HepG2 (cell line): ENCODE results near the gene KIF5B. TPM values are rescaled to one million over a fixed set of nuclear protein-coding genes. Genes with fewer than 3 reads are reported as not detected.

Source experiments
- ARHGAP35 ChIP-seq: sonication (generic); formaldehyde crosslinking; IDR thresholded peaks from 2 replicates; pipeline ENCODE4 v1.9.0; 2022; ENCODE audit warnings: mild to moderate bottlenecking, inconsistent platforms, moderate library complexity, missing genetic modification reagents, borderline replicate concordance
- GATAD1 ChIP-seq: IDR thresholded peaks from 2 replicates; pipeline ENCODE4 v1.6.1; 2016; ENCODE audit warnings: missing genetic modification reagents, missing compliant biosample characterization
- GZF1 ChIP-seq: sonication (generic); formaldehyde crosslinking; IDR thresholded peaks from 2 replicates; pipeline ENCODE4 v1.5.1; 2020; ENCODE audit warnings: mild to moderate bottlenecking, missing genetic modification reagents
- HHEX ChIP-seq: IDR thresholded peaks from 2 replicates; pipeline ENCODE4 v1.6.1; 2016; ENCODE audit warnings: control low read depth
- HNF4A ChIP-seq: sonication (generic); formaldehyde crosslinking; IDR thresholded peaks from 2 replicates; pipeline ENCODE4 v1.4.0; 2020; ENCODE audit warnings: missing genetic modification reagents
- KDM5B ChIP-seq: sonication (generic); formaldehyde crosslinking; IDR thresholded peaks from 2 replicates; pipeline ENCODE4 v1.4.0; 2020; ENCODE audit warnings: missing genetic modification reagents, mild to moderate bottlenecking, borderline replicate concordance
- MEIS2 ChIP-seq: sonication (generic); formaldehyde crosslinking; IDR thresholded peaks from 2 replicates; pipeline ENCODE4 v1.9.0; 2021; ENCODE audit warnings: mild to moderate bottlenecking, missing genetic modification reagents
- MIXL1 ChIP-seq: IDR thresholded peaks from 2 replicates; pipeline ENCODE4 v1.6.1; 2016
- NFIC ChIP-seq: IDR thresholded peaks from 2 replicates; pipeline ENCODE4 v1.6.1; 2012; ENCODE audit warnings: mild to moderate bottlenecking, low read length, inconsistent platforms
- NR2C2 ChIP-seq: sonication (generic); formaldehyde crosslinking; IDR thresholded peaks from 2 replicates; pipeline ENCODE4 v1.4.0; 2020; ENCODE audit warnings: missing genetic modification reagents, mild to moderate bottlenecking, moderate library complexity, borderline replicate concordance
- RCOR2 ChIP-seq: IDR thresholded peaks from 2 replicates; pipeline ENCODE4 v1.6.1; 2016; ENCODE audit warnings: missing biosample characterization, missing genetic modification reagents
- SMARCE1 ChIP-seq: fragments of 450-650 bp; IDR thresholded peaks from 2 replicates; pipeline ENCODE4 v1.6.1; 2017; ENCODE audit warnings: borderline replicate concordance
- SOX5 ChIP-seq: IDR thresholded peaks from 2 replicates; pipeline ENCODE4 v1.6.1; 2016; ENCODE audit warnings: borderline replicate concordance
- TBX2 ChIP-seq: sonication (generic); formaldehyde crosslinking; IDR thresholded peaks from 2 replicates; pipeline ENCODE4 v1.5.0; 2020; ENCODE audit warnings: missing genetic modification reagents, mild to moderate bottlenecking, borderline replicate concordance
- ZBTB3 ChIP-seq: sonication (generic); formaldehyde crosslinking; IDR thresholded peaks from 2 replicates; pipeline ENCODE4 v1.4.0; 2020; ENCODE audit warnings: low read depth, mild to moderate bottlenecking, moderate library complexity, missing genetic modification reagents, borderline replicate concordance
- ZNF143 ChIP-seq: sonication (generic); formaldehyde crosslinking; IDR thresholded peaks from 2 replicates; pipeline ENCODE4 v1.4.0; 2020; ENCODE audit warnings: missing genetic modification reagents
- ZNF251 ChIP-seq: sonication (generic); formaldehyde crosslinking; IDR thresholded peaks from 2 replicates; pipeline ENCODE4 v1.9.0; 2021; ENCODE audit warnings: mild to moderate bottlenecking, missing genetic modification reagents
- ZNF260 ChIP-seq: sonication (generic); formaldehyde crosslinking; IDR thresholded peaks from 2 replicates; pipeline ENCODE4 v1.4.0; 2020; ENCODE audit warnings: missing genetic modification reagents, low read depth, mild to moderate bottlenecking, borderline replicate concordance
- ZNF264 ChIP-seq: sonication (generic); formaldehyde crosslinking; IDR thresholded peaks from 2 replicates; pipeline ENCODE4 v1.4.0; 2020; ENCODE audit warnings: missing genetic modification reagents
- ZNF530 ChIP-seq: sonication (generic); formaldehyde crosslinking; IDR thresholded peaks from 2 replicates; pipeline ENCODE4 v1.5.0; 2020; ENCODE audit warnings: low read depth, mild to moderate bottlenecking, missing genetic modification reagents
- polyA plus RNA-seq, 8 experiments: library from polyadenylated mRNA; depleted of rRNA in 3 of 8; stranded (reverse) in 7 of 8; unstranded in 1 of 8; fragments of >200 nt; fragmentation: Illumina TruSeq in 4 of 8; extraction: Trizol in 4 of 8; gene quantifications; 2 replicates each; pipeline versions ENCODE4 v1.2.1 to v1.2.3, GENCODE V29; 2011 to 2016; ENCODE audit warnings: low read depth in 4 of 8, missing spikeins in 1 of 8, mixed read lengths in 1 of 8; ENCODE audit not compliant: insufficient read depth in 1 of 8
- total RNA-seq, 5 experiments: library from RNA; depleted of rRNA; stranded (reverse); fragments of >200 nt; fragmentation: Illumina TruSeq; extraction: Trizol; gene quantifications; 2 replicates each; pipeline ENCODE4 v1.2.3, GENCODE V29; 2016; ENCODE audit warnings: low read depth in 1 of 5
- TF ChIP-seq, protein P1 (sequence below): sonication (generic); formaldehyde crosslinking; IDR thresholded peaks from 2 replicates; pipeline ENCODE4 v1.5.0; 2020; ENCODE audit warnings: mild to moderate bottlenecking, missing genetic modification reagents, borderline replicate concordance
- TF ChIP-seq, protein P2 (sequence below): sonication (generic); formaldehyde crosslinking; IDR thresholded peaks from 2 replicates; pipeline ENCODE4 v1.4.0; 2020; ENCODE audit warnings: mild to moderate bottlenecking, missing genetic modification reagents

KIF5B gene
- total and polyA plus RNA-seq, 2 of the 13 experiments (the other 11 are each of a cell fraction or from before 2014, with no cell fraction given), result 34.3 to 133 TPM

DNA sequence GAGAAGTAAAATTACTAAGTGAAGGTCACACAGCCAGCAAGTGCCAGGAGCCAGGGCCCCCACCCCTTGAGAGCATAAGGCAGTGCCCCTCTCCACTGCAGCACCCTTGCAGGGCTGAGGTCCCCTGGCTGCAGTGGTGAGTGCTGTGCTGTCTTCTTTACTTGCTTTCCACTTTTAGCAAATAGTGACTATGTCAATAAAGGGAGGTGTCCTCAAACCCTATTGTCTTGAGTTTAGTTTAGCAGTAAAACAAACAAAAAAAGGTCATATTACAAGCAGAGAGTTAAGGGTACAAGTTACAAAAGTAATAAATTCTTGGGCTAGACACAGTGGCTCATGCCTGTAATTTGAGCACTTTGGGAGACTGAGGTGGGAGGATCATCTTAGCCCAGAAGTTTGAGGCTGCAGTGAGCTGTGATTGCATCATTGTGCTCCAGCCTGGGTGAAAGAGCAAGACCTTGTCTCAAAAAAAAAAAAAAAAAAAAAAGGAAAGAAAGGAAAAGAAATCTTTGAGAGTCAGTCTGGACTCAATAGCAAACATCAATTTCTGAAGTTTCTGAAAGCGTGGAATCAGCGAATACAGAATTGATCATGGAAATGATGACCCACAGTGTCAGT, 39.0 kb upstream of the KIF5B start (continued):
- TF ChIP-seq ZNF530 (CRISPR knock-in tag) (no peak), ZBTB3 (CRISPR knock-in tag) (peak; percentile 92; the same call in 1 of the 2 replicates), SMARCE1 (no peak), NFIC (peak; percentile 51; the same call in 1 of the 2 replicates), ZNF260 (CRISPR knock-in tag) (no peak), MIXL1 (CRISPR knock-in tag) (0 out of 2 replicates have a peak, but pooled peaks have one; percentile 21), ARHGAP35 (CRISPR knock-in tag) (no peak), HHEX (CRISPR knock-in tag) (peak; percentile 42; the same call in 1 of the 2 replicates), ZNF251 (no peak), GZF1 (no peak), HNF4A (CRISPR knock-in tag) (peak; percentile 67), TBX2 (CRISPR knock-in tag) (peak; percentile 77), MEIS2 (CRISPR knock-in tag) (0 out of 2 replicates have a peak, but pooled peaks have one; percentile 21), GATAD1 (CRISPR knock-in tag) (0 out of 2 replicates have a peak, but pooled peaks have one; percentile 22), ZNF143 (CRISPR knock-in tag) (no peak), SOX5 (CRISPR knock-in tag) (peak; percentile 100), NR2C2 (CRISPR knock-in tag) (peak; percentile 31; the same call in 1 of the 2 replicates), KDM5B (CRISPR knock-in tag) (no peak), ZNF264 (CRISPR knock-in tag) (peak; percentile 59; the same call in 1 of the 2 replicates), RCOR2 (peak; percentile 59)
- TF ChIP-seq, protein P1, sequence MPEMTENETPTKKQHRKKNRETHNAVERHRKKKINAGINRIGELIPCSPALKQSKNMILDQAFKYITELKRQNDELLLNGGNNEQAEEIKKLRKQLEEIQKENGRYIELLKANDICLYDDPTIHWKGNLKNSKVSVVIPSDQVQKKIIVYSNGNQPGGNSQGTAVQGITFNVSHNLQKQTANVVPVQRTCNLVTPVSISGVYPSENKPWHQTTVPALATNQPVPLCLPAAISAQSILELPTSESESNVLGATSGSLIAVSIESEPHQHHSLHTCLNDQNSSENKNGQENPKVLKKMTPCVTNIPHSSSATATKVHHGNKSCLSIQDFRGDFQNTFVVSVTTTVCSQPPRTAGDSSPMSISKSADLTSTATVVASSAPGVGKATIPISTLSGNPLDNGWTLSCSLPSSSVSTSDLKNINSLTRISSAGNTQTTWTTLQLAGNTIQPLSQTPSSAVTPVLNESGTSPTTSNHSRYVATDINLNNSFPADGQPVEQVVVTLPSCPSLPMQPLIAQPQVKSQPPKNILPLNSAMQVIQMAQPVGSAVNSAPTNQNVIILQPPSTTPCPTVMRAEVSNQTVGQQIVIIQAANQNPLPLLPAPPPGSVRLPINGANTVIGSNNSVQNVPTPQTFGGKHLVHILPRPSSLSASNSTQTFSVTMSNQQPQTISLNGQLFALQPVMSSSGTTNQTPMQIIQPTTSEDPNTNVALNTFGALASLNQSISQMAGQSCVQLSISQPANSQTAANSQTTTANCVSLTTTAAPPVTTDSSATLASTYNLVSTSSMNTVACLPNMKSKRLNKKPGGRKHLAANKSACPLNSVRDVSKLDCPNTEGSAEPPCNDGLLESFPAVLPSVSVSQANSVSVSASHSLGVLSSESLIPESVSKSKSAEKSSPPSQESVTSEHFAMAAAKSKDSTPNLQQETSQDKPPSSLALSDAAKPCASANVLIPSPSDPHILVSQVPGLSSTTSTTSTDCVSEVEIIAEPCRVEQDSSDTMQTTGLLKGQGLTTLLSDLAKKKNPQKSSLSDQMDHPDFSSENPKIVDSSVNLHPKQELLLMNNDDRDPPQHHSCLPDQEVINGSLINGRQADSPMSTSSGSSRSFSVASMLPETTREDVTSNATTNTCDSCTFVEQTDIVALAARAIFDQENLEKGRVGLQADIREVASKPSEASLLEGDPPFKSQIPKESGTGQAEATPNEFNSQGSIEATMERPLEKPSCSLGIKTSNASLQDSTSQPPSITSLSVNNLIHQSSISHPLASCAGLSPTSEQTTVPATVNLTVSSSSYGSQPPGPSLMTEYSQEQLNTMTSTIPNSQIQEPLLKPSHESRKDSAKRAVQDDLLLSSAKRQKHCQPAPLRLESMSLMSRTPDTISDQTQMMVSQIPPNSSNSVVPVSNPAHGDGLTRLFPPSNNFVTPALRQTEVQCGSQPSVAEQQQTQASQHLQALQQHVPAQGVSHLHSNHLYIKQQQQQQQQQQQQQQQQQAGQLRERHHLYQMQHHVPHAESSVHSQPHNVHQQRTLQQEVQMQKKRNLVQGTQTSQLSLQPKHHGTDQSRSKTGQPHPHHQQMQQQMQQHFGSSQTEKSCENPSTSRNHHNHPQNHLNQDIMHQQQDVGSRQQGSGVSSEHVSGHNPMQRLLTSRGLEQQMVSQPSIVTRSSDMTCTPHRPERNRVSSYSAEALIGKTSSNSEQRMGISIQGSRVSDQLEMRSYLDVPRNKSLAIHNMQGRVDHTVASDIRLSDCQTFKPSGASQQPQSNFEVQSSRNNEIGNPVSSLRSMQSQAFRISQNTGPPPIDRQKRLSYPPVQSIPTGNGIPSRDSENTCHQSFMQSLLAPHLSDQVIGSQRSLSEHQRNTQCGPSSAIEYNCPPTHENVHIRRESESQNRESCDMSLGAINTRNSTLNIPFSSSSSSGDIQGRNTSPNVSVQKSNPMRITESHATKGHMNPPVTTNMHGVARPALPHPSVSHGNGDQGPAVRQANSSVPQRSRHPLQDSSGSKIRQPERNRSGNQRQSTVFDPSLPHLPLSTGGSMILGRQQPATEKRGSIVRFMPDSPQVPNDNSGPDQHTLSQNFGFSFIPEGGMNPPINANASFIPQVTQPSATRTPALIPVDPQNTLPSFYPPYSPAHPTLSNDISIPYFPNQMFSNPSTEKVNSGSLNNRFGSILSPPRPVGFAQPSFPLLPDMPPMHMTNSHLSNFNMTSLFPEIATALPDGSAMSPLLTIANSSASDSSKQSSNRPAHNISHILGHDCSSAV, result no peak
- TF ChIP-seq, protein P2, sequence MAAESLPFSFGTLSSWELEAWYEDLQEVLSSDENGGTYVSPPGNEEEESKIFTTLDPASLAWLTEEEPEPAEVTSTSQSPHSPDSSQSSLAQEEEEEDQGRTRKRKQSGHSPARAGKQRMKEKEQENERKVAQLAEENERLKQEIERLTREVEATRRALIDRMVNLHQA (CRISPR knock-in tag), result no peak
